Measurements from ENCODE around the gene MRPL36. TPM values are rescaled to one million over a fixed set of nuclear protein-coding genes. Genes with fewer than 3 reads are reported as not detected.

Gene MRPL36
- total RNA-seq, 4 donors from 2014 or later = 26.7 to 37.4 (median 32.7) TPM

DNA sequence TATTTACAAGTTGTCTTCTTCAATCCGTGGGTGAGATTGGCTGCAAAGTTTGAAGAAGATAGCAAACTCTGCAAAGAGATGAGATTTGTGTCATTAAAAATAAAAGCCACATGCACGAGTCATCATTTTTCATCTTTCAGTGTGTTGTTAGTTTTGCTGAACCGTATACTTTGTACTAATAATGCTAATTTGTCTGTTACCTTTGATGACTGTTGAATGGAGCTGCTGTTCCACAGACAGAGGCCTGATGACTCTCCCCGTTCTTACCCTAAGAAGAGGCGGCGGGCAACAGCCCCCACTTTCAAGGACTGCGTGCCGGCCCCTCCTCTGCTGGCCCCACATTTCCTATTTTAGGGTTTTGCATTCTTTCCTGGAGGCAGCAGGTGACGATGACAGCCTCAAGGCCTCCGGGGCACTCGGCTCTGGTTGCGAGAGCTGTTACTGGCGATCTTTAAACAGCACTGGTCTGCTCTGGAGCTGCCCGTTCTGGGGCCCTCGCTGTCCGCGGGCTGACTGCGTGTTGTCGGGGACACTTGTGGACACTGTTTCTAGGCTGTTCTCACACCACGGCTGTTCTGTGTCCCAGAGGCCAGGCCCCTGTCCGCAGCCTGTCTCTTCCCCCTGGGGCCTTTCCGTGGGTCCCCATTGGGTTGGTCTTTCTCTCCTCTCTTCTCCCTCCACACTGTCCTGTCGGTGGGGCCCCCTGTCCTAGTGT is 36.7 kb upstream of the MRPL36 start:
- Histone ChIP-seq H3K4me3 (no peak overlapping the region), H3K27me3 (peaks cover 58% of the 10 kb centered on the region), H3K36me3 (no peaks in the 10 kb centered on the region), H3K9me3 (no peaks in the 10 kb centered on the region), H3K4me1 (no peaks in the 10 kb centered on the region), H3K27ac (no peak overlapping the region)
- intact Hi-C loops (cut with DNase I; ENCODE audit: low total_unique reads) = no loop called here
- WGBS, 2 donors (ENCODE audit: low coverage in 1 of 2) = 37 to 61% methylated on average over 3 to 23 of the region's 23 CpGs
- no peak for DNase-seq
- in situ Hi-C loops (cut with MboI; ENCODE audit: low pct_ligation_motif_present in 1 of 4, low pct_unique_long_range_greater_than_20kb in 1 of 4, low sequenced_read_pairs in 3 of 4) = no loop called here
- TF ChIP-seq POLR2A (IDR thresholded peaks at IDR 0.05) = no peak
- TF ChIP-seq EP300 (IDR thresholded peaks at IDR 0.05; ENCODE audit: low read depth) = no peak
- TF ChIP-seq, protein P1, sequence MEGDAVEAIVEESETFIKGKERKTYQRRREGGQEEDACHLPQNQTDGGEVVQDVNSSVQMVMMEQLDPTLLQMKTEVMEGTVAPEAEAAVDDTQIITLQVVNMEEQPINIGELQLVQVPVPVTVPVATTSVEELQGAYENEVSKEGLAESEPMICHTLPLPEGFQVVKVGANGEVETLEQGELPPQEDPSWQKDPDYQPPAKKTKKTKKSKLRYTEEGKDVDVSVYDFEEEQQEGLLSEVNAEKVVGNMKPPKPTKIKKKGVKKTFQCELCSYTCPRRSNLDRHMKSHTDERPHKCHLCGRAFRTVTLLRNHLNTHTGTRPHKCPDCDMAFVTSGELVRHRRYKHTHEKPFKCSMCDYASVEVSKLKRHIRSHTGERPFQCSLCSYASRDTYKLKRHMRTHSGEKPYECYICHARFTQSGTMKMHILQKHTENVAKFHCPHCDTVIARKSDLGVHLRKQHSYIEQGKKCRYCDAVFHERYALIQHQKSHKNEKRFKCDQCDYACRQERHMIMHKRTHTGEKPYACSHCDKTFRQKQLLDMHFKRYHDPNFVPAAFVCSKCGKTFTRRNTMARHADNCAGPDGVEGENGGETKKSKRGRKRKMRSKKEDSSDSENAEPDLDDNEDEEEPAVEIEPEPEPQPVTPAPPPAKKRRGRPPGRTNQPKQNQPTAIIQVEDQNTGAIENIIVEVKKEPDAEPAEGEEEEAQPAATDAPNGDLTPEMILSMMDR (IDR thresholded peaks at IDR 0.05) = no peak
- TF ChIP-seq POLR2AphosphoS5 (IDR thresholded peaks at IDR 0.05) = no peak

DNA sequence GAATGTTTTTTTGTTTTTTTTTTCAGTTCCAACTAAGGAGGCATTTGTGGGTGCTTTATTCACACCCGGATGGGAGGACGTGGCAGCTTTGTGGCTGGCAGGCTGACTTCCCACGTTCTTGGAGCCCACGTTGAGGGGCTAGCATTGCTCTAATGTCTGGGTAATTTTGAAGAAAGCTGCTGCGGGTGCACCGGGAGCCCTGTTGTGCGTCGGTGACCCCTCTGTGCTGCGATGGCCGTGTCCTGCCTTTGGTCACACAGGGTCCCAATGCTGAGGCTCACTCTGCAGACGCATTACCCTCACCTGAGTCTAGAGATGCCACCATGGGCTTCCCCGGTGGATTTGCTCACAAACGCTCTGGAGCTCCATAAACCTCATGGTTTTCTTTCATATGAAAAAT is 35.8 kb upstream of the MRPL36 start:
- TF ChIP-seq POLR2AphosphoS5 (IDR thresholded peaks at IDR 0.05) = no peak
- no peak for TF ChIP-seq EP300 (IDR thresholded peaks at IDR 0.05; ENCODE audit: low read depth)
- TF ChIP-seq, protein P1 (IDR thresholded peaks at IDR 0.05) = no peak
- TF ChIP-seq POLR2A (IDR thresholded peaks at IDR 0.05) = no peak
- H3K4me1 ChIP-seq = no peaks in the 10 kb centered on the region
- intact Hi-C loops (cut with DNase I; ENCODE audit: low total_unique reads) (no loop called here), in situ Hi-C loops (cut with MboI; ENCODE audit: low pct_ligation_motif_present in 1 of 4, low pct_unique_long_range_greater_than_20kb in 1 of 4, low sequenced_read_pairs in 3 of 4) (no loop called here)
- H3K27ac ChIP-seq = no peak overlapping the region
- H3K4me3 ChIP-seq = no peak overlapping the region
- H3K9me3 ChIP-seq = no peaks in the 10 kb centered on the region
- DNase-seq = no peak
- H3K27me3 ChIP-seq = peaks cover 49% of the 10 kb centered on the region
- WGBS, 2 donors (ENCODE audit: low coverage in 1 of 2) = 62 to 77% methylated on average over 8 to 13 of the region's 13 CpGs
- no peaks in the 10 kb centered on the region for H3K36me3 ChIP-seq

DNA sequence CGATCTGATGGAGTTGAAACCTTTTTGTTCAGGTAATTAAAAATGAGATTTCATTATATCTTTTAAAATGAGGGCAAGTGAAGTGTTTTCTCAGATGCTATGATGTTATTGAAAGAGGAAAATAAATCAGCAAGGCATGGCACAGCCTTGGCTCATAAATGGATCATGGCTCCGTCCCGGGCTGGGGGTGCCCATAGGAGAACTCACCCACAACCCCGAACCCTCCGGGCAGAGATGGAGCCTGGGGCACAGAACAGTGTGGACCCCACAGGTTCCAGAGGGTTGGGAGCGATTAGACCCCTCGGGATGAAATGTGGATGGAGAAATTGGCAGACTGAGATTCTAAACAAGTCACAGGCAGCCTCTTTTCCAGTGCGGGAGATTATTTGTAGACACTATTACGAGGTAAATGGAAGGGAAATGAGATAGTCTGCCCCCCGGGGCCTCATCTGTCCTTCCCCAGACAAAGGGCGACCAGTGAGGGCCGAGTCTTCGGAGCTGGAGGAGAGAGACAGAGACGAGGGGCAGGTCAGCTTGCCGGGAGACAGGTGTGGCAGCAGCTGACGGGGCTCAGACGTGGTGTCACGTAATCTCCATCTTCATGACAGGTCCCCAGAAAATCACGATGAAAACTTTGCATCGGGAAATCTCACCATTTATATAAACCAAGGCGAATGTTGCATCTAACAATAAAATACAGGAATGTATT is 35.2 kb upstream of the MRPL36 start:
- in situ Hi-C loops (cut with MboI; ENCODE audit: low pct_ligation_motif_present in 1 of 4, low pct_unique_long_range_greater_than_20kb in 1 of 4, low sequenced_read_pairs in 3 of 4) = no loop called here
- Histone ChIP-seq H3K4me3 (no peak overlapping the region), H3K9me3 (no peaks in the 10 kb centered on the region), H3K36me3 (no peaks in the 10 kb centered on the region), H3K27ac (no peak overlapping the region), H3K27me3 (peaks cover 44% of the 10 kb centered on the region), H3K4me1 (no peaks in the 10 kb centered on the region)
- no peak for TF ChIP-seq POLR2A (IDR thresholded peaks at IDR 0.05)
- no peak for TF ChIP-seq POLR2AphosphoS5 (IDR thresholded peaks at IDR 0.05)
- no peak for TF ChIP-seq EP300 (IDR thresholded peaks at IDR 0.05; ENCODE audit: low read depth)
- TF ChIP-seq, protein P1 (IDR thresholded peaks at IDR 0.05) = no peak
- intact Hi-C loops (cut with DNase I; ENCODE audit: low total_unique reads) = no loop called here
- WGBS, 2 donors (ENCODE audit: low coverage in 1 of 2) = 57 to 67% methylated on average over 7 to 21 of the region's 21 CpGs
- DNase-seq = no peak

DNA sequence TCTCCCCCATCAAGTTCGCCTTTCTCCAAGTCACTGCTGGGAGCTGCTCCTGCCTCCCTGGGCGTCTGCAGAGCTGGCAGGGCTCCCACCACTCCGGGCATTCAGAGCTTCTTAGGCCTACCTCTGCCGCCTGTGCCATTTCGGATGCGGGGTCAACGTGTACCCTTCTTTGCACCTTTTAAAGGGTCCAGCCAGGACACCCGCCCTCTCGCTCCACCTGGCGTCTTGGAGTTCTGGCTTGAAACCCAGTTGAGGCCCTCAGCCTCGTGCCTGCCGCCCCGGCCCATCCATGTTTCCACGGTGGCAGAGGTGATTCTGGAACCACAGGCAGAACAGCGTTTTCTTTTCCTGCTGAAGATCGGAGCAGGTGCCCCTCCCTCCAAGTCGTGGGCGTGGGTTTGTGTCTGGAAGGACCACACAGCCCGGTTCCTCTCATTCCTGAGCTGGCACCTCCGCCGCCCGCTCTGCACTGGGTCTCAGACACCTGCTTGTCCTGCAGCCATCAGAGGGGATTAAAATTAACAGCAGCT is 34.5 kb upstream of the MRPL36 start:
- Histone ChIP-seq H3K36me3 (no peaks in the 10 kb centered on the region), H3K4me3 (no peak overlapping the region), H3K9me3 (no peaks in the 10 kb centered on the region), H3K27ac (no peak overlapping the region), H3K27me3 (peaks cover 38% of the 10 kb centered on the region), H3K4me1 (no peaks in the 10 kb centered on the region)
- in situ Hi-C loops (cut with MboI; ENCODE audit: low pct_ligation_motif_present in 1 of 4, low pct_unique_long_range_greater_than_20kb in 1 of 4, low sequenced_read_pairs in 3 of 4) (no loop called here), intact Hi-C loops (cut with DNase I; ENCODE audit: low total_unique reads) (no loop called here)
- no peak for TF ChIP-seq POLR2AphosphoS5 (IDR thresholded peaks at IDR 0.05)
- TF ChIP-seq, protein P1 (IDR thresholded peaks at IDR 0.05) = no peak
- TF ChIP-seq EP300 (IDR thresholded peaks at IDR 0.05; ENCODE audit: low read depth) = no peak
- TF ChIP-seq POLR2A (IDR thresholded peaks at IDR 0.05) = no peak
- no peak for DNase-seq
- 81 to 100% methylated on average over 2 to 22 of the region's 22 CpGs for WGBS, 2 donors (ENCODE audit: low coverage in 1 of 2)
